Subcutaneous adipose tissue (tissue), 4 donors: Measurements from ENCODE around the gene PRDM10. TPM values are rescaled to one million over a fixed set of nuclear protein-coding genes. Genes with fewer than 3 reads are reported as not detected.

Experiments used
- CTCF ChIP-seq: fragments of 450-650 bp; IDR thresholded peaks from one replicate; pipeline ENCODE4 v1.5.1; 2016; ENCODE audit warnings: low read depth, mild to moderate bottlenecking, control low read depth, antibody characterized with exemption, moderate library complexity
- total RNA-seq, 4 donors: library from RNA; depleted of rRNA; stranded (reverse); fragments of >200 nt; gene quantifications; one replicate each; pipeline ENCODE4 v1.1.0, GENCODE V29; 2016

Gene PRDM10
- total RNA-seq, 4 donors from 2014 or later = 4.6 to 9.5 (median 6.9) TPM

GRCh38 chr11:129985823-129986222 is 16.8 kb downstream of the PRDM10 start:
- no peak for TF ChIP-seq CTCF

GRCh38 chr11:129980086-129980485 is 22.5 kb downstream of the PRDM10 start:
- TF ChIP-seq CTCF = no peak

- TF ChIP-seq CTCF = no peak
Measured at GRCh38 chr11:129979046-129979605, 23.5 kb downstream of the PRDM10 start.

GRCh38 chr11:129978447-129978846 is 24.2 kb downstream of the PRDM10 start:
- no peak for TF ChIP-seq CTCF

- TF ChIP-seq CTCF = no peak
Measured at GRCh38 chr11:129976328-129976727, 26.3 kb downstream of the PRDM10 start.

GRCh38 chr11:129975543-129975942 is 27.1 kb downstream of the PRDM10 start:
- no peak for TF ChIP-seq CTCF

- TF ChIP-seq CTCF = no peak
Measured at GRCh38 chr11:129974672-129975071, 28.0 kb downstream of the PRDM10 start.
